HUES64 (cell line): ENCODE results near the gene POLR3E.

Source experiments
- H3K27ac ChIP-seq: 2 replicates; pipeline ENCODE4 v1.7.0; 2013; ENCODE audit warnings: low read depth, low read length, inconsistent platforms
- H3K27me3 ChIP-seq: 2 replicates; pipeline ENCODE4 v1.6.1; 2013; ENCODE audit warnings: mild to moderate bottlenecking, low read length; ENCODE audit not compliant: insufficient read depth
- H3K36me3 ChIP-seq: 2 replicates; pipeline ENCODE4 v1.6.1; 2013; ENCODE audit warnings: mild to moderate bottlenecking, low read length; ENCODE audit not compliant: insufficient read depth
- H3K4me1 ChIP-seq: 2 replicates; pipeline ENCODE4 v1.6.1; 2013; ENCODE audit warnings: mild to moderate bottlenecking, low read length, moderate library complexity; ENCODE audit not compliant: insufficient read depth
- H3K4me3 ChIP-seq: 2 replicates; pipeline ENCODE4 v1.5.1; 2013; ENCODE audit warnings: mild to moderate bottlenecking, low read length, moderate library complexity
- H3K9ac ChIP-seq: 2 replicates; pipeline ENCODE4 v1.6.1; 2013; ENCODE audit warnings: mild to moderate bottlenecking, low read depth, low read length
- H3K9me3 ChIP-seq: 2 replicates; pipeline ENCODE4 v1.6.1; 2013; ENCODE audit warnings: low read depth, low read length; ENCODE audit not compliant: insufficient read depth
- WGBS: fragments of 150-250, 120-280 bp; methylation state at CpG from one replicate; pipeline ENCODE4 v1.1.7; 2013; ENCODE audit warnings: missing lambda C conversion rate; 5-methylcytosine and 5-hydroxymethylcytosine counted together

Gene POLR3E

GRCh38 chr16:22320572-22321339 is 23.5 kb downstream of the POLR3E start:
- Histone ChIP-seq H3K4me3 (no peak overlapping the region), H3K36me3 (peaks cover 89% of the 10 kb centered on the region), H3K27me3 (no peaks in the 10 kb centered on the region), H3K9ac (no peak overlapping the region), H3K4me1 (no peaks in the 10 kb centered on the region), H3K27ac (peak overlapping the region; percentile 20; the same call in 1 of the 2 replicates), H3K9me3 (no peaks in the 10 kb centered on the region)
- WGBS: 83% methylated on average over 13 of the region's 13 CpGs

- H3K27me3 ChIP-seq: no peaks in the 10 kb centered on the region
- H3K4me1 ChIP-seq: no peaks in the 10 kb centered on the region
- H3K27ac ChIP-seq: peak overlapping the region; percentile 28; the same call in 1 of the 2 replicates
- H3K4me3 ChIP-seq: no peak overlapping the region
- H3K9ac ChIP-seq: peak overlapping the region; percentile 31; the same call in 1 of the 2 replicates
- whole genome bisulfite sequencing: 60% methylated on average over 16 of the region's 16 CpGs
- H3K9me3 ChIP-seq: no peaks in the 10 kb centered on the region
- H3K36me3 ChIP-seq: peaks cover 88% of the 10 kb centered on the region
Observed at GRCh38 chr16:22321340-22322001, 24.3 kb downstream of the POLR3E start.

GRCh38 chr16:22322021-22322471 is 24.8 kb downstream of the POLR3E start:
- WGBS: 93% methylated on average over 11 of the region's 11 CpGs
- Histone ChIP-seq H3K9ac (0 out of 2 replicates have a peak overlapping the region, but pooled peaks have one; percentile 31), H3K4me3 (no peak overlapping the region), H3K9me3 (no peaks in the 10 kb centered on the region), H3K36me3 (peaks cover 88% of the 10 kb centered on the region), H3K27me3 (no peaks in the 10 kb centered on the region), H3K27ac (no peak overlapping the region), H3K4me1 (no peaks in the 10 kb centered on the region)

- 97% methylated on average over 17 of the region's 17 CpGs for WGBS
Observed at GRCh38 chr16:22322741-22323140, 25.5 kb downstream of the POLR3E start.

GRCh38 chr16:22323173-22323958 is 26.2 kb downstream of the POLR3E start:
- Histone ChIP-seq H3K36me3 (peaks cover 91% of the 10 kb centered on the region), H3K4me3 (no peak overlapping the region), H3K27me3 (no peaks in the 10 kb centered on the region), H3K9me3 (no peaks in the 10 kb centered on the region), H3K9ac (no peak overlapping the region), H3K27ac (no peak overlapping the region), H3K4me1 (no peaks in the 10 kb centered on the region)
- WGBS: 95% methylated on average over 12 of the region's 12 CpGs

More at GRCh38 chr16:22322741-22323140, 25.5 kb downstream of the POLR3E start:
- Histone ChIP-seq H3K4me3 (no peak overlapping the region), H3K27ac (no peak overlapping the region), H3K4me1 (no peaks in the 10 kb centered on the region), H3K9me3 (no peaks in the 10 kb centered on the region), H3K27me3 (no peaks in the 10 kb centered on the region), H3K9ac (no peak overlapping the region), H3K36me3 (peaks cover 88% of the 10 kb centered on the region)

GRCh38 chr16:22323959-22324786 is 27.0 kb downstream of the POLR3E start:
- Histone ChIP-seq H3K27me3 (no peaks in the 10 kb centered on the region), H3K9me3 (no peaks in the 10 kb centered on the region), H3K36me3 (peaks cover 92% of the 10 kb centered on the region), H3K4me1 (no peaks in the 10 kb centered on the region), H3K9ac (no peak overlapping the region), H3K27ac (no peak overlapping the region), H3K4me3 (no peak overlapping the region)
- WGBS: 94% methylated on average over 24 of the region's 24 CpGs

GRCh38 chr16:22324787-22325597 is 27.8 kb downstream of the POLR3E start:
- no peaks in the 10 kb centered on the region for H3K9me3 ChIP-seq
- no peak overlapping the region for H3K9ac ChIP-seq
- no peak overlapping the region for H3K27ac ChIP-seq
- H3K4me3 ChIP-seq: no peak overlapping the region
- H3K27me3 ChIP-seq: no peaks in the 10 kb centered on the region
- H3K4me1 ChIP-seq: no peaks in the 10 kb centered on the region
- H3K36me3 ChIP-seq: peaks cover 91% of the 10 kb centered on the region
- WGBS: 96% methylated on average over 19 of the region's 19 CpGs

- no peaks in the 10 kb centered on the region for H3K4me1 ChIP-seq
- H3K9ac ChIP-seq: no peak overlapping the region
- H3K27me3 ChIP-seq: no peaks in the 10 kb centered on the region
- H3K4me3 ChIP-seq: no peak overlapping the region
- no peak overlapping the region for H3K27ac ChIP-seq
- WGBS: 95% methylated on average over 46 of the region's 46 CpGs
- H3K9me3 ChIP-seq: no peaks in the 10 kb centered on the region
- peaks cover 91% of the 10 kb centered on the region for H3K36me3 ChIP-seq
Observed at GRCh38 chr16:22325598-22326368, 28.6 kb downstream of the POLR3E start.

GRCh38 chr16:22326369-22326652 is 29.1 kb downstream of the POLR3E start:
- H3K36me3 ChIP-seq: peaks cover 91% of the 10 kb centered on the region
- 93% methylated on average over 4 of the region's 4 CpGs for WGBS
- no peaks in the 10 kb centered on the region for H3K27me3 ChIP-seq

More at GRCh38 chr16:22326369-22326652, 29.1 kb downstream of the POLR3E start:
- no peak overlapping the region for H3K9ac ChIP-seq
- no peak overlapping the region for H3K27ac ChIP-seq
- H3K4me1 ChIP-seq: no peaks in the 10 kb centered on the region
- no peaks in the 10 kb centered on the region for H3K9me3 ChIP-seq
- H3K4me3 ChIP-seq: no peak overlapping the region
